Right cardiac atrium (tissue), 5 donors: ENCODE measurements around the gene CDH4. TPM values are rescaled to one million over a fixed set of nuclear protein-coding genes. Genes with fewer than 3 reads are reported as not detected.

Source experiments
- ATAC-seq, 2 donors: fragments of 200-7000 bp; cut with Tn5 transposase; one replicate each; pipeline versions ENCODE4 v1.8.0 to v1.9.1; 2020; ENCODE audit warnings: moderate library complexity in 2 of 2, mild to moderate bottlenecking in 1 of 2
- DNase-seq, 3 donors: peaks; one replicate each; pipeline ENCODE4 v3.0.0-alpha.2; 2020
- H3K27ac ChIP-seq: one replicate; pipeline ENCODE4 v1.5.1; 2013; ENCODE audit warnings: mild to moderate bottlenecking, low read length, control low read depth, moderate library complexity
- H3K27me3 ChIP-seq: one replicate; pipeline ENCODE4 v1.6.1; 2013; ENCODE audit not compliant: control insufficient read depth, insufficient read depth
- H3K4me1 ChIP-seq: one replicate; pipeline ENCODE4 v1.6.1; 2013; ENCODE audit warnings: low read length; ENCODE audit not compliant: control insufficient read depth, insufficient read depth
- H3K4me3 ChIP-seq: one replicate; pipeline ENCODE4 v1.5.1; 2013; ENCODE audit warnings: low read length, control low read depth
- H3K9me3 ChIP-seq: one replicate; pipeline ENCODE4 v1.6.1; 2013; ENCODE audit warnings: low read length; ENCODE audit not compliant: control insufficient read depth
- WGBS: extraction: QIAGEN DNeasy Blood & Tissue Kit; methylation state at CpG from one replicate; pipeline ENCODE4 v1.1.7; 2013; 5-methylcytosine and 5-hydroxymethylcytosine counted together
- intact Hi-C, 4 donors: fragments of 100-400 bp; cut with DNase I; formaldehyde crosslinking; loops; one replicate each; pipeline versions ENCODE4 v1.11.0 to v1.14.0; 2022 to 2023
- polyA plus RNA-seq: library from polyadenylated mRNA; stranded (reverse); fragments of 200-250 nt; gene quantifications from one replicate; pipeline ENCODE4 v1.2.3, GENCODE V29; 2013
- total RNA-seq, 4 donors: library from RNA; stranded (reverse); fragmentation: NEBNext Ultra II Directional; extraction: Animal tissue kit (Norgen Biotek cat#: 25700); gene quantifications; one replicate each; pipeline ENCODE4 v1.2.1, GENCODE V29; 2021
- donor health status: healthy with polysubstance abuse.
- donor health status: DM: no; HTN: yes; CAD: no.
- donor health status: DM: no; HTN: no; CAD: no.
- donor health status: DM: no; HTN: yes; CAD: no; lungs with severe emphysema.
- donor health status: DM: yes; HTN: yes; CAD: no.

CDH4 gene
- total and polyA plus RNA-seq, 5 donors = 0.21 to 1.0 (median 0.39) TPM

DNA sequence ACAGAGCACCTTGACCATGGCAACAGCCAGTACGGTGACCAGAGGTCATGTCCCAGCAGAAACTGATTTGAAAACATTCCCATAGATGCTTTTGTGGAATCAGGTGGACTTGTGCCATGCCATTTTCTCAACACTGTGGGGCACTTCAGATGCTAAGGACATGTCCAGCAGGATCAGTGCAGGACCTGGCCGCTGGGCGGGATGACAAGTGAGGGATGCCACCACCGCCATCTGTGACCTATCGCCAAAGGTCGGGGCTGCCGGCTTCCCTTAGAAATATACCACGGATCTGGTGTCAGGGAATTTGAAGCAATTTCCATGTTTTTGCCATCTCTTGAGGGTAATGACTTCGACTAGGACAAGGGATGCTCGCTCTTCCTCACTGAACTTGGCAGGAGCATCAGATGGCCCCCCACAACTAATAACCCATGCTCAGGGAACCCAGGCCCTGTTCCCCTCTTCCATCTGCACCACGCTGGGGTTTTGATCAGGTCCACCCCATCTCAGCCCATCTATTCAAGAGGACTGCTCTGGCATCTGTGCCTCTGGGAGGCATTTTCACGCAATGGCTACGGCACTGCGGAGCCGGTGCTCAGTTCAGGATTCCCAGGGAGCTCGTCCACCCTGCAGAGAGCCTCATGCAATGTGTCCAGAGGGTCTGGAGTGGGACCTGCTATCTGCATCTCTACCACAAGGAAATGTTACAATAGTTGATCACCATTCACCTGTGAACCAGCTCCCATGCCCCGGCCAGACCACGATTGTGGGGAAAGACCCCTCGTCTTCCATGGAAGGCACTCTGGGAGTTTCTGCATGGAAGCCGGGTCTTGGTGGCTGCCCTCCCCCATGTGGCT is 511.1 kb downstream of the CDH4 start:
- intact Hi-C loops = no loop called here
- H3K4me1 ChIP-seq = no peaks in the 10 kb centered on the region
- ATAC-seq = no peak
- no peaks in the 10 kb centered on the region for H3K9me3 ChIP-seq
- no peak overlapping the region for H3K4me3 ChIP-seq
- WGBS = 85% methylated on average over 20 of the region's 20 CpGs
- no peaks in the 10 kb centered on the region for H3K27me3 ChIP-seq
- H3K27ac ChIP-seq = no peak overlapping the region
- no peak for DNase-seq

GRCh38 chr20:61763740-61764400 is 511.8 kb downstream of the CDH4 start:
- Histone ChIP-seq H3K27me3 (no peaks in the 10 kb centered on the region), H3K9me3 (no peaks in the 10 kb centered on the region), H3K27ac (no peak overlapping the region), H3K4me1 (no peaks in the 10 kb centered on the region), H3K4me3 (no peak overlapping the region)
- DNase-seq (no peak), ATAC-seq (no peak)
- 78% methylated on average over 18 of the region's 18 CpGs for WGBS
- intact Hi-C loops = no loop called here

DNA sequence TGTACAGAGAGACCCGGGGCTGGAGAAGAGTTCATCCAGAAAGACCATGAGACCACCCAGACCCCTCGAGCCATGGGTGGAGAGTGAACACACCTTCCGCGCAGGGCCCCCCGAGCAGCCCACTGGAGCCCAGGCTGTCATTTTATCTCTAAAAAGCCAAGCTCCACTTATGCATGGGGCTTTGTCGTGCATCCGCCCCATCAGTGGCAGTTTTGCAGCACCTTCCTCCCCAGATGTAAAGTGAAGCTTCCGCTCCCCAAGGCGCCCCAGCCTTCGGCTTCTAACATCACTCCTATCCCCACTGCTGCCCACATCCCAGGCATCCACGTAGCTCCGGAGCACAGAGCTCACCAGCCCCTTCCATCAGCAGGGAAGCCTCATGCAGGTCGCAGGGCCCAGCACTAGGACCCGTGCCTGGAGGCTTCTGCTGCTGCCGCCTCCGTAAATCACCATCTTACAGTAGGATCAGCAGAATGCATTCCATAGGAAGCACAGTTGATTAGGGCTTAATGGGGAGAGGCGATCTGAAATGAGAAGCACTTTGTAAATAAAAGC is 512.5 kb downstream of the CDH4 start:
- H3K4me3 ChIP-seq = no peak overlapping the region
- no peaks in the 10 kb centered on the region for H3K27me3 ChIP-seq
- DNase-seq = no peak
- no peaks in the 10 kb centered on the region for H3K9me3 ChIP-seq
- no peak overlapping the region for H3K27ac ChIP-seq
- intact Hi-C loops = no loop called here
- ATAC-seq = no peak
- H3K4me1 ChIP-seq = no peaks in the 10 kb centered on the region
- WGBS = 80% methylated on average over 17 of the region's 17 CpGs

- DNase-seq (no peak), ATAC-seq (no peak)
- 79% methylated on average over 16 of the region's 16 CpGs for WGBS
- no peak overlapping the region for H3K27ac ChIP-seq
- no peaks in the 10 kb centered on the region for H3K9me3 ChIP-seq
- intact Hi-C loops = no loop called here
- no peaks in the 10 kb centered on the region for H3K4me1 ChIP-seq
- no peak overlapping the region for H3K4me3 ChIP-seq
- H3K27me3 ChIP-seq = no peaks in the 10 kb centered on the region
These were observed 513.2 kb downstream of the CDH4 start for GRCh38 chr20:61765081-61765870.

- 84% methylated on average over 12 of the region's 12 CpGs for WGBS
- no peaks in the 10 kb centered on the region for H3K4me1 ChIP-seq
- no peak overlapping the region for H3K4me3 ChIP-seq
- intact Hi-C loops = no loop called here
- no peaks in the 10 kb centered on the region for H3K9me3 ChIP-seq
- no peaks in the 10 kb centered on the region for H3K27me3 ChIP-seq
- DNase-seq (no peak), ATAC-seq (no peak)
- H3K27ac ChIP-seq = no peak overlapping the region
These were observed 514.0 kb downstream of the CDH4 start for GRCh38 chr20:61765871-61766654.

- Histone ChIP-seq H3K4me1 (no peaks in the 10 kb centered on the region), H3K27ac (no peak overlapping the region), H3K9me3 (no peaks in the 10 kb centered on the region), H3K4me3 (no peak overlapping the region), H3K27me3 (no peaks in the 10 kb centered on the region)
- WGBS = 79% methylated on average over 15 of the region's 15 CpGs
- peak in 1 of 3 donors; percentile 31 for DNase-seq
- ATAC-seq = no peak
- intact Hi-C loops = no loop called here
These were observed 515.0 kb downstream of the CDH4 start for GRCh38 chr20:61766921-61767610.

- ATAC-seq (no peak), DNase-seq (no peak)
- H3K4me1 ChIP-seq = no peaks in the 10 kb centered on the region
- WGBS = 72% methylated on average over 14 of the region's 14 CpGs
- H3K27ac ChIP-seq = no peak overlapping the region
- no peaks in the 10 kb centered on the region for H3K9me3 ChIP-seq
- intact Hi-C loops = no loop called here
- H3K4me3 ChIP-seq = no peak overlapping the region
- no peaks in the 10 kb centered on the region for H3K27me3 ChIP-seq
These were observed 515.9 kb downstream of the CDH4 start for GRCh38 chr20:61767761-61768494.

DNA sequence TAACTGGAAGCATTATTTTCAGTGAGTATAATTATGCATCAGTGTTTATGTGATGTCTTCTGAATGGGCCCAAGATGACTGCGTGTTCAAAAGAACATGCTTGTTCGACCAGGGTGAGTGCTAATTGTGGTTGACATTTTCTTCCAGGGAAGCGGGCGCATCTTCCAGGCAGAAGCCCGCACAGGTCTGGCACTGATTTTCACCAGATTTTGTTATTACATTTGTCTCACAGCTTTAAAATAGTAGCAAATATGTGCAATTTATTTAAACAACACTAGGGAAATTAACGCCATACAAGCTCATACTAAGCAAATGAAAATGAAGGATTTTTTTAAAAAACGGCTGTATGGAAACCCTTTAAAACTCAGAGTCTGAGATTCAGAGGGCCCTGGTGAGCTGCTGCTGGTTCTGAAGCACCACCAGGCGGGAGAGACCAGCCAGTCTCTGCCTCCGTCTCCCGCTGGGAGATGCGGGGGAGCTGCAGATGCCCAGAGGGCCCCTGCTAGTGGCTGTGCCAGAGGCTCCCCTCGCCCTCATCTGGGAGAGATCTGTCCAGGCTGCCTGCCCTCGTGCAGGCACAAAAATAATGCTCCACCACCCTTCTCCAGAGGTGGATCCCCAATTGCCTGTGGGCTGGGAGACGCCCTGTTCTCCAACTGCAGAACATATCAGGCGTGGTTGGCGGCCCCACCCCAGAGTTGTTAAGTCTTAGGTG is 516.7 kb downstream of the CDH4 start:
- no peak overlapping the region for H3K27ac ChIP-seq
- H3K4me1 ChIP-seq = no peaks in the 10 kb centered on the region
- no peak for ATAC-seq
- DNase-seq = no peak
- H3K27me3 ChIP-seq = no peaks in the 10 kb centered on the region
- no peak overlapping the region for H3K4me3 ChIP-seq
- WGBS = 73% methylated on average over 16 of the region's 16 CpGs
- H3K9me3 ChIP-seq = no peaks in the 10 kb centered on the region
- intact Hi-C loops = no loop called here

GRCh38 chr20:61769286-61769832 is 517.3 kb downstream of the CDH4 start:
- H3K27ac ChIP-seq = no peak overlapping the region
- DNase-seq (no peak), ATAC-seq (no peak)
- intact Hi-C loops = no loop called here
- 86% methylated on average over 11 of the region's 11 CpGs for WGBS
- no peaks in the 10 kb centered on the region for H3K4me1 ChIP-seq
- H3K9me3 ChIP-seq = no peaks in the 10 kb centered on the region
- no peaks in the 10 kb centered on the region for H3K27me3 ChIP-seq
- no peak overlapping the region for H3K4me3 ChIP-seq
